H54 (cell line): ENCODE results near the gene AGXT.
A peak's percentile ranks its signal among the peaks of the same experiment; 100 is the strongest.

Experiments
- DNase-seq: peaks from one replicate; pipeline ENCODE4 v3.0.0; 2011; ENCODE audit warnings: low spot score, mixed read lengths; ENCODE audit not compliant: insufficient read length
- FAIRE-seq: peaks from 3 replicates; lab custom pipeline; 2011; peaks lifted over from hg19 to GRCh38; lab: Jason Lieb, UNC
- POLR2A ChIP-seq: IDR thresholded peaks from 2 replicates; pipeline ENCODE4 v1.6.1; 2011; ENCODE audit warnings: low read depth, mild to moderate bottlenecking, low read length

Gene AGXT

DNA sequence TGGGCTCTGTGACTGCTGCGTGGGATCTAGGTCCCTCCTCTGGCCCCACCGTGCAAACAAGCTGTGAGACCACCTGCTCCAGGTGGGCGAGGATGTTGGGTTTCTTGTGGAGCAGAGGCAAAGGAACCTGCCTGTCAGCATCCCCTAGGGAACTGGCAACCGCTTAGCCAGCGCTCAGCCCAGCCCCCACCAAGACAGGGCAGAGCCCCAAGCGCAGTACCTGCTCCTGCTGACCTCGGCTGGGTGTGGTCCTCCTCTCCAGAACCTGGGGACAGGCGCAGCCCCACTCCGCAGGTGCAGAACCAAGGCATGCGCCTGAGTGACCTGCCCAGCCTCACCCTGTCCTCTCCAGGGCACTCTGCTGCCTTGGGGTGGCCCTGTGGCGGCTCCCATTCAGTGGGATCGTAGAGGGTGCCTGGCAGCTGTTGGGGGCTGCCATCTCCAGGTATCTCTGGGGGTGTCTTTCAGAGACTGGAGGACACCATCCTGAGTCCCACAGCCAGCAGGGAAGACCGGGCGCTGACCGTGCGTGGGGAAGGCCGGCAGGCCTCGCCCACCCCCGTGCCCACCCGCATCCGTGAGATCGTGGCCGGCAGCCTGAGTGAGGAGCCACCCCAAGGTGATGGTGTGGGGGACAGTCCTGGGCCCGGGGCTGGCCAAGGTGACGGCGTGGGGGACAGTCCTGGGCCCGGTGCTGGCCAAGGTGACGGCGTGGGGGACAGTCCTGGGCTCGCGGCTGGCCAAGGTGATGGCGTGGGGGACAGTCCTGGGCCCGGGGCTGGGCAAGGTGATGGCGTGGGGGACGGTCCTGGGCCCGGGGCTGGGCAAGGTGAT lies 49.9 kb downstream of the AGXT start:
- DNase-seq (no peak), FAIRE-seq (no peak)

GRCh38 chr2:240919161-240919781 lies 50.6 kb downstream of the AGXT start:
- DNase-seq (no peak), FAIRE-seq (no peak)
- no peak for TF ChIP-seq POLR2A

More for the DNA sequence above, 49.9 kb downstream of the AGXT start:
- TF ChIP-seq POLR2A = no peak

- FAIRE-seq = no peak
- DNase-seq = no peak
- TF ChIP-seq POLR2A = no peak
These were observed 51.5 kb downstream of the AGXT start for GRCh38 chr2:240919786-240920782.

GRCh38 chr2:240920783-240921231 lies 52.2 kb downstream of the AGXT start:
- TF ChIP-seq POLR2A = no peak
- DNase-seq (no peak), FAIRE-seq (no peak)

DNA sequence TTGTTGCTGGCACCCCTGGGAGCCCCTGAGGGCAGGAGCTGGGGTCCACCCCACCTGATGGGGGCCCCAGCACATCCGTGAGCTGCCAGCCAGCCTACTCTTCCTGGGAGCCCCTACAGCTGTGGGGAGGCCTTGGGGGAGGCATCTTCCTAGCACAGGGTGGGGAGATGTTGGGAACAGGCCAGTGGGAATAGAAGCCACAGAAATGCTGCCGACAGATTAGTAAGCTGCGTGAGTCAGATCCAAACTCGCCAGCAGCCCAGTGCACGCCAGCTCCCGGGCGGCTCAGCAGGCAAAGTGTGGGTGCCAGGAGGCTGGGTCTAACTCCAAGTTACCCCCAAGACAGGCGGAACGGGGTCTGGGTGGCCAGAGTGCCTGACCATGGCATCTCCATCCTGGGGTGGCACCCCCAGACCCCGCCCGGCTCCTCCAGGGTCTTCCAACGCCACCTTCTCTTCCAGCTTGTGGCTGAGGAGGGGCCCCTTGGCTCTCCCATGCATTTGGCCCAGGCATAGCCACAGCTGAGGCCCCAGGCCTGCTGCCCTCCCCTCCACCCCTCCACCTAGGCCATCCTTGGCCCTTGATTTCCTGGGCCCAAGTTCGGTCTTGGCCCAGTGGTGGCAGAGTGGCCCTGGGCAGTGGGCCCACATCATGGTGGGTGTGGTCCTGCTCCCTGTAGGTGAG lies 52.8 kb downstream of the AGXT start:
- no peak for TF ChIP-seq POLR2A
- peak; percentile 98 for DNase-seq
- peak; percentile 96 for FAIRE-seq

GRCh38 chr2:240921995-240922244 lies 53.3 kb downstream of the AGXT start:
- no peak for DNase-seq
- no peak for TF ChIP-seq POLR2A
- FAIRE-seq = no peak

GRCh38 chr2:240922245-240922981 lies 53.8 kb downstream of the AGXT start:
- no peak for DNase-seq
- TF ChIP-seq POLR2A = no peak
- FAIRE-seq = no peak

DNA sequence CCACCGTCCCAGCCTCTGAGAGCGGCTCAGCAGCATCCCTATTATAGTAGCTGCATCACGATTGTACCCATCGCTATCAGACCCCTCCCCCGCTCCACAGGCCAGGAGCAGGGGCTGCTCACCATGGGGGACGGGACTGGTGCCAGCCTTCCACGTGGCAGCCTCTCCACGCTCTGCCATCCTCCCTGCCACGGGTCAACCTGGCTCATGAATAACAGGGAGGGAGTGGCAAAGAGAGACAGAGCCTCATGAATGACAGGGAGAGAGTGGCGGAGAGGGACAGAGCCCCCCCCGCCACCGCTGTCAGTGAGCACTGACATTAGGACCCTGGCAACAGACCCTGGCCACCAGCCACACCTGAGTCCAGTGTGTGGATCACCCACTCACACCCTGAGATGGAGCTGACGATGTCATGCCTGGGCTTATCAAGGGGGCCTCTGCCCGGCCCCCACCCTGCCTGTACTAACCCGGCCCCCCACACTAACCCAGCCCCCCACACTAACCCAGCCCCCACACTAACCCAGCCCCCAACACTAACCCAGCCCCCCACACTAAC lies 54.4 kb downstream of the AGXT start:
- no peak for TF ChIP-seq POLR2A
- FAIRE-seq (no peak), DNase-seq (no peak)

- DNase-seq = no peak
- no peak for TF ChIP-seq POLR2A
- FAIRE-seq = no peak
These were observed 56.6 kb downstream of the AGXT start for GRCh38 chr2:240925191-240925567.

DNA sequence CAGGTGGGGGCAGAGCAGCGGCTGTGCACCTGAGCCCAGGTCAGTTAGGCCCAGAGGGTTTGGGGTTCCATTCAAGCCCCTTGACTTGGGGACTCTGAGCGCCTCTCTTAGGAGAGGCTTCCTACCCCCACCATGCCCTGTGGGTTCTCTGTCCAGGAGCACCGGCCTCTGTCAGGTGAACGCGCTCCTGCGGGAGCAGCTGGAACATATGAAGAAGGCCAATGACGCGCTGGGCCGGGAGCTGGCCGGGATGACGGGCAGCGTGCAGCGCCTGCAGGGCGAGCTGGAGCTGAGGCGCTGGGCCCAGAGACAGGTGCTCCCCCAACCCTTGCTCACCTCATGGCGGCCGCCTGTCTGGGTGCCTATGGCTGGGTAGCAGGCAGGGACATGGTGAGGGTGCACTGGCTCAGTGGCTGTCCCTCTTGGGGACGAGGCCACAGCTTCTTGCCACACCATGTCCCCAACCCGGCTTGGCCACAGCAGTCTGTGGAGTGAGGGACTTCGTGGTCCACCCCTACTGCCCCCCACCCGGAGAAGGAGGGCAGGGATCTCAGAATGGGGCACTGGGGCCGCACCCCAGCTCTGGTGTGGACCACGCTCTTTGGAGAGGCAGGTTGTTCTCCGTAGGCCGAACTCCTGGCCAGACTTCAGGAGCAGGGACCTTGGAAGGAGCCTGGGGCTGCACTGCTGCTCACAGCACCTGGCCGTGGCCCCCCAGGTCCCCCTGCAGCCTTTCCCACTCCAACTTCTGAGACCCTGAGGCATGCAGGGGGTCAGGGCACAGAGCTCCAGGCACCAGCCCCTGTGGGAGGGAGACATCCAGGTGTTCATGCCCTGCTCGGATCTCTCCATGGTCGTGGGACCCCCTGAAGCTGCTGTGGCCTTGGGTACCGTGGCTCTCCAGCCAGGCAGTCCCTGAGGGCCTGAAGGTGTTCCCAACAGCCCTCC lies 57.2 kb downstream of the AGXT start:
- DNase-seq (no peak), FAIRE-seq (no peak)
- no peak for TF ChIP-seq POLR2A

DNA sequence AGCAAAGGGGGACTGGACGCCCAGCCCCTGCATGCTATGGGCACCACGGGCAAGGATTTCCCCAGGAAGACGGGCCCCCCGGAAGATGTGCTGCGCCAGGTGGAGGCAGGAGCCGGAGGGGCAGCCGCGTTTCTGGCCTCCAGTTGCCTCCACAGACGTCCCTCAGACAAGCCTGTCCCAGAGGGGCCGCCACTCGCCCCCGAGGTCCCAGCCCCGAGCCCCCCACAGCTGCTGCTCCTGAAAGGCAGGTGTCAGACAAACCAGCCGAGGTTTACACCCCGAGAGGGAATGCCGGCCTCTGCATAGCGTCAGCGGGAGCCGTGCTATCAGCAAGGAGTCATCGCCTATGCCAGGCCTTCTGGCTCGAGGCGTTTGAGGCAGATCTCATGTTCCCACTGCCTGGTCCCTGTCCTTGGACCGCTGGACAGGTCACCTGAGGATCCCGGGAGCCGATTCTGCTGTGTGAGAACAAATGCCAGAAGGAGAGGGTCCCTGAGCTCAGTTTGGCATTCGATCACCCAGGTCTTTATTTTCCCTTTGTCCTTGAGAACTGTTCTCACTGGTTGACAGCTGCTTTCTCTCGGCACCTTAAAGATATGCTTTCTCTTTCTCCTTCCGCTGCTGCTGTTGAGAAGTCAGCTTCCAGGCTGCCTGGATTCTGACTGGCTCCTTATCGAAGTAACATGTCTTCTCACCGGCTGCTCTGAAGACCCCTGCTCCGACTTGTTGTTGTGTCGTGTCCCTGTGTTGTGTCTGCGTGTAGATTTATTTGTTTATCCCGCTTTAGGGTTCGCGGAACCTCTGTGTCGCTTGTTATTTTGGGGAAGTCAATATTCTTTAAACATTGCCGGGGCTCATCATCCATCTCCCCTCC lies 58.1 kb downstream of the AGXT start:
- TF ChIP-seq POLR2A = no peak
- DNase-seq (no peak), FAIRE-seq (no peak)
